Measurements from ENCODE around the gene ARHGAP25.

ARHGAP25 gene

DNA sequence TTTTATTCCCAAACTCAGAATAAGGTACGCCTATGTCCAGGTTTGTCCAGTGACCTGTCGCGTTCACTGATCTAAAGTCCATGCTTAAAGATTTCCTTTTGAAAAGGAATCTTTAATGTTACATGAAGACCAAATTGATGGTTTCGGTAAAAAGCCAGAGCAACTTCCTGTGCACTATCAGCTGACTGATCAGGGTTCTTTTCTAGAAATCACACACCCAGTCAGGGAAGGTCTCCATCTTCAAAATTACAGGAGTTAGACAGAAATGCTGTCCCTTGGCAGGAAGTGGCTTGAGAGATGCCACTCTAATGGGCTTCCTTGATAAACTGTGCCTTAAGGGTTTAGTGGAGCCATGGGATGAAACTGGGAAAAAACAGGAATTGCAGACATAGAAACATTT, 14.7 kb upstream of the ARHGAP25 start:
- no peak for DNase-seq

DNA sequence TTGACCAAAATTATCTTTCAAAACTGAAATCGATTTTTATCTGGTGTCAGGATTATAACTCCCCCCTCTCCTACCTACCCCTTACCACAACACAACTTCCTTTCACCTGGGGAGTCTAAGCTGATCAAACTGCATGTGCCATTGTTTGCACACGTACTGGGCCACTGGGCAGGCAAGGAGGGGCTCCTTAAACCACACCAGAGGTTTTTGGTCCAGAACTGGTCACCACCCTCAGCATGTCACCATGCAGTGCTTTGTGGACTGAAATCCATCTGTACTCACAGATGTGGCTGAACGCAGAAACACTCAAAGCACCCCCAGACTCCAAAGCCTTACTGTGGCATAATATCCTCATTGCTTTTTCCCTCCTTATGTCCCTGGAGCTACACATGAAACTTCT, 13.9 kb upstream of the ARHGAP25 start:
- DNase-seq, result no peak

DNA sequence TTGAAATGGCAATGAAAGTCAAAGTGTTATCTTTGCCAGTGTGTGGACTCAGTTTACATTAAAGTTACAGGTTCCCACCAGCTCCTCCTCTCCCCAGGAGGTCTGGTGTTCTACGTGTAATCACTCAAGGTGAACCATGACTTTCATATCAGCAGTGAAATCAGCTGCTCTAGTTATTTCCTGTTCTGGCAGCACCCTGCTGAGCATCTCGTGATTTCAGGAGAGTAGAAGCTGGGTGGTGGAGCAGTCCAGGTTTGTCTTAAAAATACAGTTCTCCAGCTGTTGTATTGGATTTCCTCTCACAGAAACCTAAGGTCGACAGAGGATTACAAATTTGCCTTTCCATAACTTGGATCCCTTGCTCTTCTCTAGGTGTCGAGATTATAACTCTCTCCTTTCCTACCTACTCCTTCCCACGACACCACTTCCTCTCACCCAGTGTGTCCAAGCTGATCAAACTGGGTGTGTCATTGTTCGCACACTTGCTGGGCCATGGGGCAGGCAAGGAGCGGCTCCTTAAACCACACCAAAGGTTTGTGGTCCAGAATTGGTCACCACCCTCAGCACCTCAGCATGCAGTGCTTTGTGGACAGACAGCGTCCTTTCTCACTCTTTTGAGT, 13.0 kb upstream of the ARHGAP25 start:
- DNase-seq, result peak; percentile 34

DNA sequence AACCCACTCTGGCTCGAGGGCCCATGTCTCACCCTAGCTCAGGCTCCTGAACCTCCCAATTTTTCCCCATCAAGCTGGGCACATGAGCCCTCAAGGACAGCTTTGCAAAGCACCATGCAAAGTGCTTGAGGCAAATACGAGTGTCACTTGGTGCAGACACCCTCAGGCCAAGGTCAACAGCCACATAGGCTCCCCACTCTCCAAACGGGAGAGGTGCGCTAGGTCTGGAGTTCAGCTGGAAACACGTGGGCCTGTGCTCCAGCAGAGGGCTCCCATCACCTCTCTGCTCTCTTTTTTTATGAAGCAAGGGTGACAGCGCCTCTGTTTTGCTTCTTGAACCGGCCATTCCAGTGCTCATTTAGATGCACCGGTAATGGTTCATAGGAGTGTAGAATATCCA, 11.9 kb upstream of the ARHGAP25 start:
- peak; percentile 35 for DNase-seq

DNA sequence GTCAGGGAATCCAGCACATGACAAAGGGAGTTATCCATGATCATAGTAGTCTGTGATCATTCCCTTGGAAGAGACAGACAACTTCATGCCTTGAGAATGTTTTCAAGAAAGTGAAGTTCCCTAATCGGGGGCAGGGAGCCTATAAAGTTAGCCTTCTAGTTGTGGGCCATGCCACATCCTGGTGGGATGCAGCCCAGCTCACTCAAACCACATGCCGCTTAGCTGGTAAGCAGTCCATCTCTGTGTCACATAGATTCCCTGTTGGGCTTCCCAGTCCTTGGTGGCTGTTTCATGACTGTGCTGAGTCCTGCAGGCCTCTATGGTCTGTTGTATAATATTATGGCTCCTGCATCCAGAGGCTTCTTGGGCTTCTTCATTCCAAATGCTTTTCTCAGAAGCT, 11.4 kb upstream of the ARHGAP25 start:
- DNase-seq, result peak; percentile 31

DNA sequence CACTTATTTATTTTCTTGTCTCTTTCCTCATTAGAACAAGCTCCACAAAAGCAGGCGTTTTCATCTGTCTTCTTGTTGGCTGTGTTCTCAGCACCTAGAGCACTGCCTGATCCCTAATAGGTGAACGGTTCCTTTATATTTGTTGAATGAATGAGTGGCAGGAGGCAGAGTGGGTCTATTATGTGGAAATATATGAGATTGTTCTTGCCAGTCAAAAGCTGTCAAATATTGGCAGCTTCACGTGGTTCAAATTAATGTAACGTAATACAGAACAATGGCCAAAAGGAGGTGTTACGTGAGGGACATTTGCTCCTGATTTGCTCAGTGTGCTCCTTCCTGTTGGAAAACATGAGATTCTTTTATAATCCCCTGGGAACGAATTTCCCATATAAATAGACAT, 8.5 kb upstream of the ARHGAP25 start:
- no peak for DNase-seq

DNA sequence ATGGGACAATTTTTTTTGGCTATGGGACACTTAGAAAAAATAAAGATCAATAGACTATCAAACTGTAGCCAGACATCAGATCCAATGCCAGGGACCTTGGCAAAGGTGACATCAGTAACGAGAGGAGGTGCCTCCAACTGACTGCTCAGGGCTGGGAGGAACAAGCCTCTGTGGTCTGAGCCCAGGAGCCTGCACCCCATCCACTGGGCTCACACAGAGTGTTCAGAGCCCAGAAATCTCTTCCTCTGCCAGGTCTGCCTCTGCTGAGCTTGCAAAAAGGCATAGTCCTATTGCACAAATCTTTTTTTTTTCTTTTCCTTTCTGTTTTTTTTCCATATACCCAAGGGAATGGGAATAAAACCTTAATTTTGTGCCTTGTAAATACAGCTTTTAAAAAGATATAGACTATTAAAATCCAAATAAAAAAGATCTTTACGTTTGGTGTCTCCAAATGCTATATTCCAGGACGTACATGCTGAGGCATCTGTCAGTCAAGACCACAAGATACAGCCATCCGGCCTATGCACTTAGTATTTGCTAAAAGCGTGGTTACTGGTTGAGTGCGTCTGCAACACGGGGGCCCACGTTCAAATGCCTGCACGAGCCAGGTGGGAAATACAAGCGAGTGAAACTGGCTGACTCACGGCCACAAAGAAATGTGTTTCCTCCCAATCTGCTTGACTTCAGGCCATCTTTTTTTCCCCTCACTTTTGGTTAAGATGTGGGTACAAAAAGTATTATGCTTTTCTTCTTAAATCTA, 7.8 kb upstream of the ARHGAP25 start:
- DNase-seq, result peak; percentile 90

DNA sequence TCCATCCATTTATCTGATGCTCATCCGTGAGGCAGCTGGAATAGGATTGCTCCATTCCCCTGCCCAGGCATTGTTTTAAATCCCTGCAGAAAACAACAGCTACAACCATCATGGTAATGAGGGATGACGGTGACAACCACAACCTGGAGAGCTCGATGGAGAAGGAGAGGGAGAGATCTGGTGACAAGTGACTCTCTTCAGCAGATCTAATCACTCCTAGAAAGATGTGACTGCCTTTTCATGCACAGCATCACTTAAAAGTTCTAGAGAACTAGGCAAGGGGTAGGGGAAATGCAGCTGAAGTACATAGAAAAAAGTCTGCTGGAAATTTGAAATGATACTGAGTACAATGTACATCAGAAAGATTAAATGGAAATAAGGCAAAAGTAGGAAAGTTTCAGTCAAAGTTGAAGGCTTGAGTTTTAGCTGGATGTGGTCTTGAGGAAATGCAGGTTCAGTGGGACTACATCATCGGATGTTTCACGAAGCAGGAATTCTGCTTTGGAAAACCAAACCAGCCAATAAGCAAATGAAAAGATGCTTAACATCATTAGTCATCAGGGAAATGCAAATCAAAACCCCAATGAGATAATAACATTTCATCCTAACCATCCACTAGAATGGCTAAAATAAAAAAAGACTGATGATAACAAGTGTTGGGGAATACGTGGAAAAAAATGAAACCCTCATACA, 6.8 kb upstream of the ARHGAP25 start:
- no peak for DNase-seq

DNA sequence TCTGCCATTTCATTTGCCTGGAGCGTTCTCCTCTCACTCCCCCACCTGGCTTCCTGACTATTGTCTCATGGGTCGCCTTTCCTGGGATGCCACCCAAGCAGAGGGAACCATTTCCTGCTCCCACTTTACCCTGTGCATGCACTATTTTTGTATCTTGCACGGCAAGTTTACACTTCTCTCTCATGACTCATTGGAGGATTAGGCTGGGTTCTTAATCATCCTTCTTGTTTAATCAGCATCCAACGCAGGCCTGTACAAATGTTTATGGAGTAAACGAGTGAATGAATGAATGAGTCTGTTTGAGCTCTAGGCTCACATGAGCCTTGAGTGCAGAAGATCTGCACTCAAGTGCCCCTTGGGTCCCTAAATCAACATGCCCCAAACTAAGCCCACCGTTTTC, 3.8 kb upstream of the ARHGAP25 start:
- DNase-seq, result no peak

DNA sequence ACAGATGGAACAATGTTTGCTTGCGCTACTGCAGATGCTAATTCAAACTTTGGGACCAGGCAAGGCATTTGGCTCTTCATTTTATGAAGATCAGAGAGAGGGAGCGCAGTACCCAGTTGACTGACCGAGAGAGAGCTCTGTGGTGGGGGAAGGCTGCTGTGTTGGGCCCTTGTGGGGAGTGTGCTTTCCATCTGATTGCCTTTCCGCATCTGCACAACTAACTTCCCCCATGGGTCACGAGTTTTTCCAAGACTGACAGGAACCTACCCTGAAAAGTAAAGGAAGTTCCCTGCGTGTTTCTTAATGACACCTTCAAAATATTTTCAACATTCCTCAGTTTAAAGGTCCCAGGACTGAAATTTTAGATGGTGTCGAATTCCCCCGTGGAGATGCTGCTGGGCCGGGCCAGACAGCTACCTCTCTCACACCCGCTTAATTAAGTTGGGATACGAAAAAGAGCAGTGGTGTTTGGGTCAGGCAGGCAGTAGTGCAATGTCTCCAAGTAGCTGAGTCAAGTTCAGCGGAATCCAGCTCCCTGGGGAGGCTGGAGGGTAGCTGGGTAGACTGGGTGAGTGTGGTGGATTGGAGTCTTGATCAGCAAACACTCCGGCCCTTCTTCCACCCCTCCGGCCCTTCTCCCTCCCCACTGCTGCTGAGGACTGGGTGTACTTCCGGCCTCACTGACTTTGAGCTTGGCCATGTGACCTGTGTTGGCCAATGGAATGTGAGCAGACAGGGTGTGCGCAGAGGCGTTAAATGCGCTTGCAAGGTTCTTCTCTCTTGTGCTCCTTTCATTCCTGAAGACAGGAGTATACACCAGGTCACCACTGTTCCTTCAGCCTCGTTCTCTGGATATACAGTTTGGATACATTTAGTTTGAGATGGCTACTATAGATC, 2.3 kb upstream of the ARHGAP25 start:
- peak; percentile 64 for DNase-seq

DNA sequence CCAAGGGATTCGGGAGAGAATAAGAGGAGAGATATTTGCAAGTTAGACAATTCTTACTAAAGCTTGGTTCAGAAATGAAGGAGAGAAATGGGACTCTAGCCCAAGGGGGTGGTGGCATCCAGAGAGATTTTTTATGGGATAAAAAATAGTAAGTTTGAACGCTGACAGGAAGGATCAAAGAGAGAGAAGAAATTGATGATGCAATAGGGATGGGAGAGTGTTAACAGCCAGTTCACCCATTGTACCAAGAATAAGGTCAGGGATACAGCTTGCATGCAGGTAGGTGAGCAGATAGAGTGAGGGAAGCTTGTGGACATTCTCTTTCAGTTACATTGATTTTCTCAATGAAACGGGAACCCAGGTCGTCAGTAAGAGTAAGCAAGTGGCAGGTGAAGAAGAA, 1.2 kb upstream of the ARHGAP25 start:
- no peak for DNase-seq

DNA sequence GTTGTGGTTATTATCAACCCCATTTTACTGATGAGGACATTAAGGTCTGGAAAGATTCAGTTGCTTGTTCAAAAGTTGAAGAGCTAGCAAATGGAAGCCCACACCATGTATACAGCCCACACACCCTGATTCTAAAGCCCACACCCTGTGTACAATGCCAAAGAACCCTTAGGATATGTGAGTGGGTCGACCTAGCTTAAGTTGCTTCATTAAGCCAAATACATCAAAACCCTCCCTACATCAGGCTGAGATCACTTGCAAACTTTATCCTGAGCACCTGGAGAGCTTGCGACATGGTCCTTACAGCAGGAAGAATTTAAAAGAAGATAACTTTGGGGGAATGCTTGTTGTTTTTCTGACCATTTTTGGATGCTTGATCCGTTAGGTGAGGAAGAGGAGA, 435 bp upstream of the ARHGAP25 start:
- DNase-seq, result no peak

DNA sequence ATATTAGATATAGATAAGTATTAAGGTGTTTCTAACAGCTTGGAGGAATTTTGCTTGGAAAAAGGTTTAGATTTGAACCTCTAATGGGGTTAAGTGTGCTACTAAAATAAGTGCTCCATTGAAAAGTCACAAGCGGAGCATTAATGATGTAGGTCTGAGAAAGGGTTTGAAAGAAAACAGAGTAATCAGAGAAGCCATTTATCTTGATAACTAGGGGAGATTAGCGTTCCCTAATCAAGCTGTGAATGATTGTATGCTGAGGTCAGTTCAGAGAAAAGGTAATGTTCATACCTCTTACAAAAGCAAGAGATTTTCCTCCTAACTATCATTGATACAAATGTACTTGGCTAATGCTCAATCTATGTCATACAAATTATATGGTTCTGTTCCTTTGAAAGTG, 1.5 kb downstream of the ARHGAP25 start:
- no peak for DNase-seq

DNA sequence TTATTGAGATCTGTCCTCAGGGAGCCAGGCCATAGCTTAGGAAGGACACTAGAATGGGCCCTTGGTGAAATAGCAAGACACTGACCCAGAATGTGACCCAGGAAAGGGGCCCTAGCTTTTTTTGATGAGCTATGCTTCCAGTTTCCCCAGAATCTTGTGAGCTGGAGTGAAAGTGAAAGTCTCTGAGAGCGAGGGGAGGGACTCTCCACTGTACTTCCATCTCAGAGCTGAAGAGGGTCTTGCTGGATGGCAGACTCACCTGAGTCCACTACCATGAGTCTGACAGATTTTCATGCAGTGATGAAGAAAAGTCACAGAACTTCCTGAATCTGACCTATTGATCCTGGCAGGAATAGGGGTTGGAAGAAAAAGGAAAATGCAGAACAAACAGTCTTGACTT, 3.1 kb downstream of the ARHGAP25 start:
- DNase-seq, result peak; percentile 62

DNA sequence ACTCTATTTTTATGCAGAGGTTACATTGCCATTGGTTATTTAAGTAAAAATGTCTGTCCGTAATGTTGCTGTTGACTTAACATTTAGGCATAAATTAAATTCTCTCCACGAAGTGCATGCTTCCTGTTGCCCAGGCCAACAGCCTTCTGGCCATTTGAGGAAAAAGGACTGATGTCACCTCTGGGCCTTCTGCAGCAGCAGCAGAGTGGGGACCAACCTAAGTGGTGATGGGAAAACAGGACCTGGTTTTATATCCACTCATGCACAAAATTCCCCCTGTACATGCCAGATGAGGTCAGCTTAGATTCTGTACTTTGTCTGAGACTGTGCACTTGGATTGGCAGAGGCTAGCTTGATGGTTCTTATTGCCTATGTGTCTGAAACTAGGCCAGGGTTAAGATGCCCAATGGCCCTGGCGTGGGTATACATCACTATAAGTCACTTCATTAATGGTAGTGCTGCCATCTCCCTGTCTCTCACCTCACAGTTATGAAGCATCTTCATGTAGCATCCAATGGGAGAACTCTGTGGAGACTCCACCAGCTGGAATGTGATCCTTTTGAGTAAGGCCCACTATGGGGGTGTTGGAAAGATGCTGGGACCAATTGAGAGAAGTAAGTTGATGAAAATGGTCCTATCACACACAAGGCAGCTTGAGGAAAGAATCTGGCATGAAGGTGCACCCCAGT, 4.4 kb downstream of the ARHGAP25 start:
- DNase-seq, result no peak

DNA sequence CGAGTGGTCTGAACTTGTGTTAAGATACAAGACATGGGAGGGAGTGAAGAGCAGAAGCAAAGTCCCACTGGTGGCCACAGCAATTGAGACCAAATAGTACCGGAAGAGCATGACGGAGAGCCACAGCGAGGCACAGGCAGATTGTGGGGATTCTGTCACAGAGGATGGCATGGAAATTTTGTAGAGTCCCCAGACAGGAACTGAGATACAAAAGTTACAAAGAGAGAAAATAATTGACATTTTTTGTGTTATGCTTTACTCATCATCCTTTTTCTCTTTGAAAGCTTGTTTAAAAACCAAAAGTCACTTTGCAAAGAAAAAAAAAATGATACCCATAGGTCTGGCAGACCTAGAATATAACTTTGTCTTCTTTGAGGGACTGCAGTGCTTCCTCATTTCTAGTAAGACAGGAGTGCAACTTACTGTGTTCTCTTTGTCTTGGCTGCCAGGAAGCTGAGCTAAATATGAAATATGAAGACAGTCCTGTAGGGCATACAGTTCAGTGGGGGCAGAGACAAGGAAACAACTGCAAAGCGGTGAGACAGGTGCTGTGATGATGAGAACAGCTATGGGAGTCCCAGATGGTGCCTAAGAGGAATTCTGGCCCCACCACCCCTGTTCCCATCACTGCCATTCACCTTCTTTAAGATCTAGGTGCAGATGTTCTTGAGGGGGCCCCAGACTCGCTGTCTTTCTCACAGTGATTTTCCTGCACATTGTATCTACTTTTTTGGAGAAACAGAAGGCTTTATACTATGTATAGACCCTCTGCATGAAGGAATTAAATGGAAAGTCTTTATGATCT, 5.2 kb downstream of the ARHGAP25 start:
- peak; percentile 59 for DNase-seq

DNA sequence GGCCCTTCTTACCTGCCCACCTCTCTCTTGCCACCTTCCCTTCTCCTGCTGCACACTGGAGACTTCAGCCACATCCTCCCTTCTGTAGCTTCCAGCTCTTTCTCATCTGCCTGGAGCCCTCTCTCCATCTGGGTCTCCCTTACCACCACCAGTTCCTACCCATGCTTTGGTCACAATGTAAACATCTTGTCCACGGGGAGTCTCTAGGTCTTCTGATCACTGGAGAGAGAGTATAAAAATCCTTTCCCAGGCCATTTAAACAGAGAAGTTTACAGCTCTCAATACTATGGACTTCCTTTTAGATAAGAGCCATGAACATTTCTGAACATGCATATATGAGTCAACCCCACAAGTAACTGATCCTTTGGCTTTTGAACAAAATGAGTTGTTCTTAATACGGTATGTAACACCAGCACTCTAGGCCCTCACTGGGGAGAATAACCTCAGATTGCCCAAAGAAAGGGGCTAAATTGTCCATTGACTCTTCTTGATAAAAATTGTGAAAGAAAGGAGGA, 5.8 kb downstream of the ARHGAP25 start:
- DNase-seq, result peak; percentile 64

DNA sequence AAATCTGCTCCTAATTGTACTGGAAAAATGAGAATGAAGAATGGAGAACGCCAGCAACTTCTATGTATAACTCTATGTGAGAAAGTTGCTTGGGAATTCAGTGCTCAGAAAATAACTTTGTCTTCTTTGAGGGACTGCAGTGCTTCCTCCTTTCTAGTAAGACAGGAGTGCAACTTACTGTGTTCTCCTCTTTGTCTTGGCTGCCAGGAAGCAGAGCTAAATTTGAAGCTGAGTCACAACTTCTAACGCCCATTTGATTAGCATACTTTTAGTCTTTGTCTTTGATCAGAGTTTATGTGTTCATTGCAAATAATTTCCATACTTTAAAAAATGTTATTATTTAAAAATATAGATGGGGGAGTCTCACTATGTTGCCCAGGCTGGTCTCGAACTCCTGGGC, 6.6 kb downstream of the ARHGAP25 start:
- DNase-seq, result peak; percentile 75

DNA sequence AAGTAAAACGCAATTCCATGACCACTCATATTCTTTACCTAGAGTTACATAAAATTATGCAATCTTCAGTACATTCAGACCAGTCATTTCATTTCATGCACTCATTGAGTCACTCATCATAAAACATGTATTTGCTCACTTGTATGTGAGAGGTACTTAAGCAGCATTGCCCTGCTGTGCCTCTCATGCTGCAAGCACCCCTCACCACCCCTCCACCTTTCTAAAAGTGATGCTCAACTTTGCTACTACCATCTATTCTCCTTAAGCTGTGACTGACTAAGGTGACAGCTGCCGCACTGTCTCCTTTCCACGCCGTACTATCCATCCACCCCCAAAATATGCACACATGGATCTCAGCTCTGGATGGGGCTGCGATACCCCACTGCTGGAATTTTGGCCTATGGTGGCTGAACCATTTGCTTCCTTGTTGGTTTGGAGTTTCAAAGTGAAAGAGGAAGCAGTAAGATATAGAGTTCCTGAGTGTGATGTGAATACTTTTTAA, 7.2 kb downstream of the ARHGAP25 start:
- DNase-seq, result no peak

DNA sequence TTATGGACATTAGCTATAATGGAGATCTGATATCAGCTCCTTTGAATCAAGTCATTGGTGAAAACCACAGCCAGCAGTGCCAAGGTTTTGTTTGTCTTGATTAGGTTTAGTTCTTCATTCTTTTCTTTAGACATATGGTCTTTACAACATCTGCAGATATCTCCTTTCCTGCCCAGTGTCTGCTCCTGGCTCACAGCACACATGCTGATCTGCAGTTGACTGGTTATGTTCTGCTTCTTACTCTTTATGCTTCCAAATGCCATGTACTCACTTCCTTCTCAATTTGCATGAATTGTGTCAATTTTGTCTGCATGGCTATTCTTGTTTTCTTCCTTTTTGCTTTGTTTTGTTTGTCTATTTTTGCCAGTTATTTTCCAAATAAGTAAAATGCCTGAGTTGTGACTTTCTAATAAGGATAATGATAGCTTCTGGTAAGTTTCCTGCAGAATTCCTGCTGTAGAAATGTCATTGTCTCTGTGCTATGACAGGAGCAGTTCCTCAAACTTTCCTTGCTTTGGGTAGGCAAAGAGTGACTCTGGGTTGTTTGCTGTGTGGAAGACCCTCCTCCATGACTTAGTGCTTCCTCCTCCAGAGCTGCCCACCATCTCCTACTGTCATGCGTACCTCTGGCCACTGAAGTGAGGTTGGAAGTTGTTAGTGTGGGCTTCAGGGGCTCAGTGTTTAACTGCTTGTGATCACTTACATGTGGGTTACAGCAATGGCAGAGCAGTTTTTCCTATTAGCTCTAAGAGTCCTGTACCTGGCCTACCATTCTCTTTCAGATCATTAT, 8.2 kb downstream of the ARHGAP25 start:
- DNase-seq, result peak; percentile 89
